HG03354 (cell line): Measurements from ENCODE around the gene DPP10.
"Not testable (repeated sequence)": the region's sequence is repeated elsewhere in the genome, so short reads cannot be mapped to it uniquely, and the experiment has no call there.

Source experiments
- ATAC-seq: cut with Tn5 transposase; IDR thresholded peaks from one replicate; pipeline ENCODE4 v1.9.1; 2021; ENCODE audit warnings: mild to moderate bottlenecking; ENCODE audit not compliant: unreplicated experiment, poor library complexity, severe bottlenecking

Gene DPP10

GRCh38 chr2:114442510-114442909, at the start of gene DPP10:
Gene DPP10 (plus strand): TSS chr2:114442641.
- no peak for ATAC-seq

- ATAC-seq = no peak
These were observed 41.6 kb upstream of the DPP10 start for GRCh38 chr2:114400890-114401289.

GRCh38 chr2:114405247-114406116, 37.0 kb upstream of the DPP10 start:
- ATAC-seq = no peak

- no peak for ATAC-seq
These were observed 36.1 kb upstream of the DPP10 start for GRCh38 chr2:114406347-114406746.

- not testable (repeated sequence) for ATAC-seq
These were observed 35.1 kb upstream of the DPP10 start for GRCh38 chr2:114407353-114407752.

- ATAC-seq = no peak
These were observed 20.7 kb upstream of the DPP10 start for GRCh38 chr2:114421781-114422180.

- ATAC-seq = no peak
These were observed 17.7 kb upstream of the DPP10 start for GRCh38 chr2:114424699-114425098.

- no peak for ATAC-seq
These were observed 15.7 kb upstream of the DPP10 start for GRCh38 chr2:114426756-114427155.

- no peak for ATAC-seq
These were observed 6.1 kb upstream of the DPP10 start for GRCh38 chr2:114436329-114436728.

GRCh38 chr2:114446571-114446970, 4.1 kb downstream of the DPP10 start:
- no peak for ATAC-seq

- no peak for ATAC-seq
These were observed 8.2 kb downstream of the DPP10 start for GRCh38 chr2:114450639-114451038.

- no peak for ATAC-seq
These were observed 14.1 kb downstream of the DPP10 start for GRCh38 chr2:114456566-114456965.

GRCh38 chr2:114457956-114458355, 15.5 kb downstream of the DPP10 start:
- no peak for ATAC-seq

GRCh38 chr2:114461116-114461515, 18.7 kb downstream of the DPP10 start:
- no peak for ATAC-seq

GRCh38 chr2:114464961-114465706, 22.7 kb downstream of the DPP10 start:
- ATAC-seq = no peak

- no peak for ATAC-seq
These were observed 25.9 kb downstream of the DPP10 start for GRCh38 chr2:114468343-114468742.

- no peak for ATAC-seq
These were observed 29.8 kb downstream of the DPP10 start for GRCh38 chr2:114472246-114472645.

- no peak for ATAC-seq
These were observed 30.3 kb downstream of the DPP10 start for GRCh38 chr2:114472726-114473125.

- no peak for ATAC-seq
These were observed 46.5 kb downstream of the DPP10 start for GRCh38 chr2:114488841-114489530.

- ATAC-seq = no peak
These were observed 52.6 kb downstream of the DPP10 start for GRCh38 chr2:114495046-114495445.
